ENCODE data around the gene RPL9. TPM values are rescaled to one million over a fixed set of nuclear protein-coding genes. Genes with fewer than 3 reads are reported as not detected.
"Not testable (repeated sequence)": the region's sequence is repeated elsewhere in the genome, so short reads cannot be mapped to it uniquely, and the experiment has no call there.

RPL9 gene
- total RNA-seq, 4 donors from 2014 or later: 1,178 to 4,608 (median 3,940) TPM

- Histone ChIP-seq H3K27ac (no peak overlapping the region), H3K27me3 (no peaks in the 10 kb centered on the region), H3K9me3 (no peaks in the 10 kb centered on the region), H3K36me3 (no peaks in the 10 kb centered on the region), H3K4me1 (no peaks in the 10 kb centered on the region), H3K4me3 (replicated peaks in 1 of 3) (no peak overlapping the region)
- 94 to 100% methylated on average over 1 of the region's 1 CpG for WGBS, 2 donors
- TF ChIP-seq POLR2A (IDR thresholded peaks at IDR 0.05): no peak
- no peak for TF ChIP-seq CTCF (IDR thresholded peaks at IDR 0.05)
- no peak for DNase-seq
- intact Hi-C loops (cut with DNase I): no loop called here
Measured at GRCh38 chr4:39426728-39427127, 32.0 kb downstream of the RPL9 start.

GRCh38 chr4:39425297-39425696 lies 33.4 kb downstream of the RPL9 start:
- intact Hi-C loops (cut with DNase I); H3K4me1 ChIP-seq; H3K27me3 ChIP-seq; H3K36me3 ChIP-seq; H3K27ac ChIP-seq; H3K9me3 ChIP-seq; H3K4me3 ChIP-seq (replicated peaks in 1 of 3); DNase-seq: not testable (repeated sequence)
- WGBS, 2 donors: 81 to 93% methylated on average over 1 of the region's 1 CpG

- H3K36me3 ChIP-seq: no peaks in the 10 kb centered on the region
- no peaks in the 10 kb centered on the region for H3K9me3 ChIP-seq
- H3K27ac ChIP-seq: no peak overlapping the region
- WGBS, 2 donors: 92 to 93% methylated on average over 3 of the region's 3 CpGs
- no peak overlapping the region for H3K4me3 ChIP-seq (replicated peaks in 1 of 3)
- intact Hi-C loops (cut with DNase I): no loop called here
- DNase-seq: no peak
- no peaks in the 10 kb centered on the region for H3K27me3 ChIP-seq
- TF ChIP-seq CTCF (IDR thresholded peaks at IDR 0.05) (no peak), POLR2A (IDR thresholded peaks at IDR 0.05) (no peak)
- H3K4me1 ChIP-seq: no peaks in the 10 kb centered on the region
Measured at GRCh38 chr4:39422247-39422646, 36.5 kb downstream of the RPL9 start.

GRCh38 chr4:39415678-39416283 lies 42.9 kb downstream of the RPL9 start:
- no peak for TF ChIP-seq POLR2A (IDR thresholded peaks at IDR 0.05)
- TF ChIP-seq CTCF (IDR thresholded peaks at IDR 0.05): no peak

GRCh38 chr4:39411561-39411960 lies 47.2 kb downstream of the RPL9 start:
- WGBS, 2 donors: 87 to 99% methylated on average over 8 of the region's 8 CpGs
- intact Hi-C loops (cut with DNase I); H3K36me3 ChIP-seq; H3K27ac ChIP-seq; H3K4me3 ChIP-seq (replicated peaks in 1 of 3); H3K9me3 ChIP-seq; H3K27me3 ChIP-seq; H3K4me1 ChIP-seq; DNase-seq: not testable (repeated sequence)

More at GRCh38 chr4:39415678-39416283, 42.9 kb downstream of the RPL9 start:
- no peak overlapping the region for H3K27ac ChIP-seq
- 77 to 79% methylated on average over 2 of the region's 2 CpGs for WGBS, 2 donors
- H3K36me3 ChIP-seq: no peaks in the 10 kb centered on the region
- H3K4me1 ChIP-seq: no peaks in the 10 kb centered on the region
- no peak for DNase-seq
- no peak overlapping the region for H3K4me3 ChIP-seq (replicated peaks in 1 of 3)
- H3K27me3 ChIP-seq: no peaks in the 10 kb centered on the region
- intact Hi-C loops (cut with DNase I): no loop called here
- H3K9me3 ChIP-seq: no peaks in the 10 kb centered on the region

GRCh38 chr4:39410415-39410814 lies 48.3 kb downstream of the RPL9 start:
- H3K27me3 ChIP-seq: no peaks in the 10 kb centered on the region
- WGBS, 2 donors: 50 to 66% methylated on average over 5 of the region's 5 CpGs
- TF ChIP-seq POLR2A (IDR thresholded peaks at IDR 0.05) (no peak), CTCF (IDR thresholded peaks at IDR 0.05) (peak in 1 of 6 experiments; percentile 5)
- H3K9me3 ChIP-seq: no peaks in the 10 kb centered on the region
- H3K36me3 ChIP-seq: no peaks in the 10 kb centered on the region
- no peak overlapping the region for H3K4me3 ChIP-seq (replicated peaks in 1 of 3)
- no peak for DNase-seq
- H3K27ac ChIP-seq: no peak overlapping the region
- H3K4me1 ChIP-seq: no peaks in the 10 kb centered on the region
- intact Hi-C loops (cut with DNase I): no loop called here
